GM19238 (cell line): Measurements from ENCODE around the gene P2RY2.
"Not testable (repeated sequence)": the region's sequence is repeated elsewhere in the genome, so short reads cannot be mapped to it uniquely, and the experiment has no call there.

Experiments used
- DNase-seq: peaks from one replicate; pipeline ENCODE4 v3.0.0; 2011; ENCODE audit warnings: low spot score; ENCODE audit not compliant: insufficient read length

Gene P2RY2

GRCh38 chr11:73266646-73267020 is 48.6 kb downstream of the P2RY2 start:
- DNase-seq: no peak

- DNase-seq: no peak
These were observed 49.2 kb downstream of the P2RY2 start for GRCh38 chr11:73267122-73267846.

DNA sequence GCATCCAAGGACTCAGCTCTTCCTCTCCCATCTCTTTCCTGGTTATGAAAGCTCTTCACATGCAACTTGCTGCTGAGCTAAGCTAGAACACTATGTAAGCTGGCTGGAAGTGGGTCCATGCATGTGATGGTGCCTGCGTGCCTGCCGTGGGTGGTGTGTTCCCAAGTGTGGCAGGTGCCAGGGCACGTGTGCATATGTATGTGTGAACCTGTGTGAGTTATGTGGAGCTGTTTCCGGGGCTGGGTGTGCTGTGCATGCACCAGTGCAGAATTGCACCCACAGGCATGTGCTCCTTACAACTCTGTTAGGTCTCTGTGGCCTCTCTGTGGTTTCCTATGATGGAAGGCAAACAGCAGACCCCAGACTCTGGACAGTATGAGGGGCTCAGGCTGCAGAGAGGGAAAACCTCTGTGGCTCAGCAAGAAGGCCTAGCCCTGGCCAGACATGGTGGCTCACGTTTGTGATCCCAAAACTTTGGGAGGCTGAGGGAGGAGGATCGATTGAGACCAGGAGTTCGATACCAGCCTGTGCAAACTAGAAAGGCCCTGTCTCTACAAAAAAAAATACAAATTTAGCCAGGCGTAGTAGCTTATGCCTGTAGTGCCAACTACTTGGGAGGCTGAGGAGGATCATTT is 49.9 kb downstream of the P2RY2 start:
- no peak for DNase-seq

DNA sequence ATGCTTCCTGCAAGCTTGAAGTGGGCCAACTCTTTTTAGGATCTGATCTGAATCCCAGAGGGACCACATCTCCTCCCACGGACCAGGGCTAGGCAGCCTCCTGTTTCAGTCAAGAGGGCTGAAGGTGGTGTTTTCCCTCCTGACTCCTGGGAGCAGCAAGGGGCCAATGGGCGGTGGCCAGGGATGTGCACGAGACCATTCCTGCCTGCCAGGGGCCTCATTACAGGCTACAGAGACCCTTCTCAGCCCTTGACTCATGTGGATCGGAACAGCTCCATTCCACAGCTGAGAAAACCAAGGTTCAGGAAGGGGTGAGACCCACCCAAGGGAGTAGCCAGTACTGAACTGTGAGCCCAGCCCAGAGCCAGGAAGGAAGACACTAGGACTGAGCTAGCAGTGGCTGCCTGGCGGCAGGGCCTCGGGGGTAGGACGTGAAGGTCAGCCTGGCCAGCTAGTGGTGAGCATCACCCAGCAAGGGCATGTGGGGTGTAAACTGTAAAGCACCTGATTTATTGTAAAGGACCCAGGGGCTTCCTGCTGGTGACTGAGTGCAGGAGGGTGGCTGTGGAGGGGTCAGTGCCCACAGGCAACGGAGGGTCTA is 50.7 kb downstream of the P2RY2 start:
- DNase-seq: no peak

GRCh38 chr11:73269459-73270015 is 51.5 kb downstream of the P2RY2 start:
- DNase-seq: no peak

DNA sequence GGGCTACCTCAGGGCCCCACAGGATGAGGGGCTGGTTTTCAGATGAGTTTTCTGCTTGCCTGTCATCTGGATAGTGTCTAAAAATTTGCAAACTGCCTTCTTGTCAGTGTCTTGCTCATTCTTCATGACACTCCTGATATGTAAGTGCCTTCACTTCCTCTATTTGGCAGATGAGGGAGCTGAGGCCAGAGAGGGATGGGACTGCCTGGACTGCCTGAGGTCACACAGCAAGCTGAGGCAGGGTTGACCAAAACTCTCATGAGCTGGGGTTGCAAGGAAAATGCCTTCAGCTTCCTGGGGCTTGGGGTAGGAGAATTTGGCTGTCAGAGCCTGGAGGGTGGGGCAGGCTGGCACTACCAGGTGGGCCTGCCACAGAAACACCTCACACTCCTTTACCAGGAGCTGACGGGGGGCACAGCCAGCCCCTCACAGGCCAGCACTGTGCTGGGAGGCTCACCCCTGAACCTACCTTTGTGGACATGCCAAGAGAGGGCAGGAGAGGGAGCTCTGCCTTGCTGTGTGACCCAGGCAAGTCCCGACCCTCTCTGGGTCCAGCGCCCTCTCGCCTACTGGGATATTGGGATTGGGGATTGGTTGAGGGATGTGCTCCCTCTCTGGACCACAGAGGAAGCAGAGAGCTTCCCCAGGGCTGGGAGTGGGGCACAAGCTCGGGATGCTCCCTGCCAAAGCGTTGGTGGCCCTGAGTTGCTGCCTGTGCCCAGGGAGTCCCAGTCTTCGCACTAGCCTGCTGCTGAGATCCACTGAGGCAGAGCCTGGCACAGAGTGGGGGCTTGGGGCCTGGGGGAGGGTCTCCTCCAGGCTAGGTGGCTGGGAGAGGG is 52.2 kb downstream of the P2RY2 start:
- no peak for DNase-seq

DNA sequence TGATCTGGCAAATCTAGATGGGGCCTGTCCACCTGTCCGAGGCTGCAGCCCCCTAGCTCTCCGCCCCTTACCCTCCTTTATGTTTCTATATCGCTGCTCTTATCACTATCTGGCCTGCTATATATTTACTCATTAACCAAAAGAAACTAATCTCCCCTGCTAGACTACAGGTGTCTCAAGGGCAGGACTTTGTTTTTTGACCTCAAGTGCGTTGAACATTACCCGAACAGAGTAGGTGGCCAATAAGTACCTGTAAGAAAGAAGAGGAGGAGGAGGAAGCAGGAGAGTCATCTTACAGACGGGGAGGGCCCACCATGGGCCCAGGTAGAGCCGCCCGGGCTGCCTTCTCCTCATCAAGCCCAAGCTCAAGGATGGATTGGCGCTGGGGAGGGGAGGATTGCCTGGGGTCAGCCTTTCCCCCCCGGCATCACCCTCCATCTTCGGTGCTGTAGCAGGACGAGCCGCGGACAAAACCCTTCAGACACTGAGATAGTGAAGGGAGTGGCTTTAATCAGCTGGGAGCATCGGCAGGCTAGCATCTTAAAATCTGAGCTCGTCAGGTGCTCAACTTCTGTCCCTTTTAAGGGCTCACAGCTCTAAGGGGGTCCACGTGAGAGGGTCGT is 52.9 kb downstream of the P2RY2 start:
- no peak for DNase-seq

DNA sequence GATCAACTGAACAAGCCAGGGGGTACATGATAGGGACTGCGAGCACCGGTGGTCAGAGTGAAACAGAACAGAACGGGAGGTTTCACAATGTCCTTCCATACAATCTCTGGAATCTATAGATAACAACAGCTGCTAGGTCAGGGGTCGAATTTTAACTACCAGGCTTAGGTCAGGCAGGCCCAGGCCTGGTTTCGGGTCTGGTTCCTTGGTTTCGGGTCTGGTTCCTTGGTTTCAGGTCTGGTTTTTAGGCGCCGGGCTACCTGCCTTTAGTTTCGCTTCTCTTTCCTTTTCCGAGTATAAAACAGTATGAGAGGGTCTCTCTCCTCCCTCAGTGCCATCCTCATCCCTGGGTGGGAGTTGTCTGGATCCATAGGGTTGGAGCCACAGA is 53.4 kb downstream of the P2RY2 start:
- not testable (repeated sequence) for DNase-seq

DNA sequence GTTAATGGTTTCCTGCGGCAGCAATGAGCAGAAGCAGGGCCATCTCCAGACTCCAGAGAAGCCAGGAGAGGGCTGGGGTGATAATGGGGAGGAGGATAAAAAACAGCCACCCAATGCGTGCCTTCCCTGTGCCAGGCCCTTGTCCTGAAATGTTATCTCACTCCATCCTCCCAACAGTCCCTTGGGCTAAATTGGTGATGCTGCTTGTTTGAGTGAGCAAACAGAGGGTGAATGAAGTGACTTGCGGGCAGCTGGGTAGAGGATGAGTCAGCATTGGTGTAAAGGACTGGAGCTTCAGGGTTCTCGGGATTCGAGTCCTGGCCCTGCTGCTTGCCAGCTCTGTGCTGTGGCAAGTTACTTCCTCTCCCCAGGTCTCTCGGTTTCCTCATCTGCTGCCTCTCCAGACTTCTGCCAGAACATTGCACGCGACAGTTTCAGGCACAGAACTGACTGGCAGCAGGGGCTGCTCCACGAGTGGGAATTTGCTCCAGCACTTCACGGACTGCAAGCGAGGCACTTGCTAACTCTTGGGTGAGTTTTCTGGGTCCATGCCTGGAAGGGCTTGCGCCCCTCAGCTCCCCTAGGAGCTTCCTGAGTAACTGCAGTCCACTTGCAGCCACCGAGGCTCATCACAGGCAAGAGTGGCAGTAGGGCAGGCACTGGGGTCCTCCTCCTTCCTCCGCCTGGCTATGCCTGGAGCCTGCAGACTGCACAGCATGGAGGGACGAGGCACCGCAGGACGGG is 54.0 kb downstream of the P2RY2 start, which contains the start of gene P2RY6:
Gene P2RY6, plus strand, starts transcription at position 403 of the 744 bp plus-strand sequence. CDS start 24,181 bp downstream, outside the sequence.
- no peak for DNase-seq

DNA sequence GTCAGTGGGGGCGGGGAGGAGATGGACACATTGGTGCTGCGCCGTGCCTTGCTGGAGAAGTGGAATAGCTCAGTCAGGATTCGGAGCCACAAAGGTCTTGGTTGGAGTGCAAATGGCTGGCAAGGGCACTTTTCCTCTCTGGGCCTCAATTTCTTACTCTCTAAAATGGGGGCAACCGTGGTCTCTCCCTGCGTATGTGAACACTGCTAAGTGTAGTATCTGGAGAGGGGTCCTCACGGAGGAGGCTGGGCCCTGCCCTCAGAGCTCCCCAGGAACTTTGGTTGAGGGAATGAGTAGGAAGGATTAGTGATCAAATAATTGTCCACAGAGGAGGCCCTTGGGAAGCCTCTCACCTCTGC is 54.6 kb downstream of the P2RY2 start:
- no peak for DNase-seq

DNA sequence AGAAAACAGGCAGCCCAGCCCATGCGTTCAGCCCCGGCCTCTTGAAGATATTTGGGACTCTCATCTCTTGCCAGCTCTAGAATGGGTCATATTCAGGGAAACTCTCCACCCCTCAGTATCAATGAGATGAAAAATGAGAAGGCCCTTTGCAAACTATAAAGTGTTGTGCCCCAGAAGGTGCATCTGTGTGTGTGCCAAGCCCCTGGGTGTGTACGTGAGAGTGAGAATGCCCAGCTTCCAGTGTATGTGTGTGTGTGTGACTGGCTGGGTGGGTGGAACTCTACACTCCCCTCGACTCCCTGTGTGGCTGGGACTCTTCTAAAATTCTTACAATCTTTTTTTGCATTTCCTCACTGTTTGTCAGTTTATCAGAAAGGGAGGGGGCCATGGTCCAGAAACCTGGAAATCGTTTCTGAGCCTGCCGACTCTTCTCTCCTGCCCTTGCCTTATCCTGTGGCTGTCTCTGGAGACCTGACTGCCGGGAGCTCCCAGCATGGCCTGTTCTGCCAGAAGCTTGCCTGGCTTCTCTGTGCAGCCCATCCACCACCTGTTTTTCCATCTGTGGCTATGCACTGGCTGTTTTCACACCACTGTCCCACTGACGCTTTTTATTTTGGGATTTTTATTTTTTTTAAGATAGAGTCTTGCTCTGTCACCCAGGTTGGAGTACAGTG is 55.3 kb downstream of the P2RY2 start:
- no peak for DNase-seq

DNA sequence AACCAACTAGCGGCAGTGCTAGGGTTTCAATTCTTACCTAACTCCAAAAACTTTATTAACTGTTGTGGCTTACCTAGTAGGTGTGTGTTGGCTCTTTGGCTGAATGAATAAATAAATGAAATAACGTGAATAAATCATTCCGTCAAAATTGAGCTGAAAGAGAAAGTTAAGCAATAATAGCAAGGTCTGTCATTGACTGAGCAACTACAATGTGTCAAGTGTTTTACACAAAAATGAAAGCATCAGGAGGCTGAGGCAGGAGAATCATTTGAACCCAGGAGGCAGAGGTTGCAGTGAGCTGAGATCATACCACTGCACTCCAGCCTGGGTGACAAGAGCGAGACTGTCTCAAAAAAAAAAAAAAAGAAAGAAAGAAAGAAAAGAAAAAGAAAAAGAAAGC is 56.1 kb downstream of the P2RY2 start:
- not testable (repeated sequence) for DNase-seq

DNA sequence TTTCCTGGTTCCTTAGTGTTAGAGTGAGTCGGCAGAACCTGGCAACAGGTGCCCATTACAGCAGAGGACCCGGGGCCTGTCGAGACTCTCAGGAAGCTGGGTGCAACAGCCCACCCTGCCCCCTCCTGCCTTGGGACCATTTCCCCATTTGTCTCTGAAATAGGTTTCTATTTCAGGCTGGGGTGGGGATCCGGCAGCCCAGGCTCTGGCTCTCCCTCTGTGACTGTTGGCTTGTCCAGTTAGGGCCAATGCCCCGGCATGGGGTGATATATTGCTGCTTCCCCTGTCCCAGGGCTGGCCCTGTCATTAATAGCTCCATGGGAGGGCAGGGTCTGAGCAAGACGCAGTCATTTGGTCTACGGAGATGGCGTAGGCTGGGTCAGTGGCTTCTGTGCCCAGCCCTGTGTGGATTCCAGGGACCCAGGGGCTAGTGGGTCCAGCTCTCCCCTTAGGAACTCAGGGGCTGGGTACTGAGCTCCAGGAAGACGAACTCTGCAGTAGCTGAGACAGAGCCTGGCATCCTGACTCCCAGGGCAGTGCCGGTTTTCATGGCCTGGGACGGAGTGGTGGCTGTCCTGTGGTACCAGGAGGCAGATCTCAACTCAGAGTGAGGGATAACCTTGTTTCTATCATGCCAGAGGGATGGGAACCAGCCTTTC is 56.8 kb downstream of the P2RY2 start:
- no peak for DNase-seq

DNA sequence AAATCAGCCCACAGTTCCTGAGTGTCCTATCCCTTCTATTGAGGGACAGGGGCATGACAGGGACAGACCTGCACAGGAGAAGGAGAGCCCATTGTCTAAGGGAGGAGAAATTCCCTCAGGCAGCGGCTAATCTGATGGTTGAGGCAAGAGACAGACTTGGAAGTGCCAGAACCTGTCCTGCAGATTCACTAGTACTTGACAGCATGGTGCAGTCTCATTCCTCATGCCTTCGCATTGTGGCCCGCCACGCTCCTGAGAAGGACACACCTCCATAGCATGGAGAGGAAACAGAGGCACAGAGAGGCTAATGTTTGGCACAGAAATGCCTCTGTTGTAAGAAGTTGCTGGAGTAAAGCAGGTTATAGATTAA is 57.3 kb downstream of the P2RY2 start:
- DNase-seq: no peak

DNA sequence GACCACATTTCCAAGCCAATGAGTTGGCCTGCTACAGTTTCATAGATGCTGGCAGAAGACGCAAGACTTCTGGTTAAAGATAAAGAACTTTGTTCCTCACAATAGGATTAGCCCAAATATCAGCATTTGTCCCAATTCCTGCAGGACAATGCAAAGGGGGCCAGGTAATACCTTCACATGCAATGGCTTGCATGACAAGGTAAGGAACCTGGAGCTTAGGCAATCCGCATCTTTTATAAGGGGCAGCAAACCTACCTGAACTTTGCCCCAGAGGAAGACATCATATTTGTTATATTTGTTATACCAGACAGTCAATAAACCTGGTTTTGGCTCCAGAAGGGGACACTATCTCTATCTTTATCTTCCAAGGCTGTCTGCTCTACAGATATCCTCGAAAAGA is 59.4 kb downstream of the P2RY2 start:
- no peak for DNase-seq

DNA sequence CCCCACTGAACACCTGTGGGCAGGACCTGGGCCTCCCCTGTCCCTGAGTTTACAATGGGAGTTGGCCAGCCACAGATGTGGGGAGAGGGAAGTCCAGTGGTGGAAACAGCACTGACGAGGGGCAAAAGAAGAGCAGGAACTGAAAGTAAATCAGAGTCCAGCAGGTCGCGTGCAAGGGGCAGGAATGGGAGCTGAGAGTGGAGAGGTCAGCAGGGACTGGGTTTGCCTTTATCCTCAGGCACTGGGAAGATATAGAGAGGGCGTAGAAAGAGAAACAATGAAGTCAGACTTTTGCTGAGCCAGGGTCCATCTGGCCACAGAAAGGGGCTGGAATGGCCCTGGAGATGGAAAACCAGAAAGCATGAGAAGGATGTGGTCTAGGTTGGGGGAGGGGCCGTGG is 62.5 kb downstream of the P2RY2 start:
- no peak for DNase-seq

DNA sequence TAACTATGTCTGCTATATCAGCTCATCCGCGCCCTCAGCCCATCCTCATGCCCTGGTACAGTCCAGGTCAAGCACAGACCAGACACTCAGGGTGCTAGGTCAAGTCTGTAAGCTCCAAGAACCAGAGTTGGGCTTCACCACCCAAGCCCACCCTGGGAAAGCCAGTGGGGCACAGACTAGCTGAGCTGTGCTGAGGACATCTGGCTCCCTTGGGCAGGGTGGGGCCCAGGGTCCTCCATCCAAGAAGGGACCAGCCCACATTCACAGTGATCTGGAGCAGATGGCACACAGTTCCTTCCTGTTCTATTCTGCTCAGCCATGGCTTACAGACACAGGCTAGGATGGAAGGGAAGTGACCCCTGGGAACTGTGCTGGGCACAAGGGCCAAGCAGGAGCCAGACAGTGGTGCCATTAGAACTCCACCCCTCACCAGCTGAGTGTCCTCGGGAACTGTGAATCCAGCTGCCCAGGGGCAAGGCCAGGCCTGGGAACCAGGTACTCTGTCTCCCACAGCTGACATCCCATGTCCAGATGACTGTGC is 63.2 kb downstream of the P2RY2 start:
- no peak for DNase-seq

DNA sequence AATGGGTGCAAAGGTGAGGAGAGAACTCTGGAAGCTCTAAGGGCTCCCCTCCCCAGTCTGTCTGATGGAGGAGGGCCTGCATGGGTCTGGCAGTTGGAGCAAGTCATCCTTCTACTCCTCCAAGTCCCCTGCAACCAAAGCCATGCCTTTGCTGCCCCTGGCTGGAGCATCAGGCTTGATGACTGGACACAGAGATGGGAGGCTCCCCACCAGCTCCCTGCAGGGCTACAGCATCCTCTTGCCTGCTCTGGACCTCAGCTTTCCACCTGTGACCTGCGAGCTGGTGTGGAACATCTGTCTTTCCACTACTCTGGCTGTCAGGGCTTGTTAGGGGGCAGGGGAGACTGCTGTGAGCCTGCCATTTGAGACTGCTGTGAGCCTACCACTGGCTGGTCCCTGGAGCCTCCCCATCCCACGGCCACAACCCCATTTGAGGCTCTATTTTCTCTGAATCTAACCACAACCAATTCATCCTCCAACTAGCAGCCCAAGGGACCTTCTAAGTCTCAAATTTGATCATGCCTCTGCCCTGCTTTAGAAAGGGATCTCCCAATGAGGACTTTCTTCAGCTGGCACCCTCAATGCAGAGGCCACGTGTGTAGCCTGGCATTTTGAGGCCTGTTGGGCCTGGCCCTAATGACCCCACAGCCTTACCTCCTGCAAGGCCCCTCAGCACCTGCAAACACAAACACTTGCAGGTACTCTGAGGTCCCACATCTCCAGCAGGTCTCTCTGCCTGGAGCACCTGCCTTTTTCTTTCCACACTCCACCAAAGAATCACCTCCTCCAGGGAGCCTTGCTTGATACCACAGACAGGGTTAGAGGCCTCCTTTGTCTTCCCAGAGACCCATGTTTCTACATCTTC is 63.9 kb downstream of the P2RY2 start:
- no peak for DNase-seq
